Measurements from ENCODE around the gene SYT13. TPM values are rescaled to one million over a fixed set of nuclear protein-coding genes. Genes with fewer than 3 reads are reported as not detected.

The SYT13 gene
- total and polyA plus RNA-seq, 10 of the 15 experiments (the other 5 are each of a cell fraction or from before 2014, with no cell fraction given) = not detected

DNA sequence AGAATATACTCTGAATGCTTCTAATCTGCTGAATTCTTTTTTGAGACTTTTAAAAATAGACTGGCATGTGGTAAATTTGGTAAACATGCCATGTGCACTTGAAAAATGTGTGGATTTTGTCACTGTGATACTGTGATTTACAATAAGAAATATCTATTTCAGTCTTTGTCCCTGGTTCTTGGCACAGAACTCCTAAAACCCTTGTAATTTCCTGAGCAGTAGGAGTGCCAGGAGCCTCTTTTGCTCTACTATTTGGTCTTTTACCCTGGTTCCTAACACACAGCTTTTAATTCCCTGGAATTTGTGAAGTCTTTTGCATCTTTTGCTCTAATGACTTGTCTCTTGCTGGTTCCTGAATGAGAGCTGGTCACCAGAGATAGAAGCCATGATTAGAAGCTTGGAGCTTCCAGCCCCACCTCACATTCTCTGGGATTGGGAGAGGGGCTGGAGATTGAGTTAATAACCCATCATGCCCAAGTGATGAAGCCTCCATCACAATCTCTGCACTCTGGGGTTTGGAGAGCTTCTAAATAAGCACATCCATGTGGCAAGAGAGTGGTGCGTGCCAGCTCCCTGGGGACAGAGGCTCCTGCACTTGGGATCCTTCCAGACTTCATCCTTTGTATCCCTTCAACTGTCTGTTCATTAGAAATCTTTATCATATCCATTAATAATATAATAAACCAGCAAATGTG lies 27.2 kb upstream of the SYT13 start:
- POLR2A ChIA-PET = no interaction called here
- Histone ChIP-seq H3K9me3 (replicated peaks; ENCODE audit: control insufficient read depth, insufficient read depth, low read length) (no peaks in the 10 kb centered on the region), H3K9ac (ENCODE audit: control insufficient read depth, insufficient read depth, low read length) (no peak overlapping the region), H3K4me2 (ENCODE audit: control insufficient read depth, insufficient read depth) (no peak overlapping the region), H3K4me3 (no peak overlapping the region), H3K79me2 (ENCODE audit: control insufficient read depth, insufficient read depth, low read length) (no peaks in the 10 kb centered on the region), H4K20me1 (ENCODE audit: control insufficient read depth, insufficient read depth) (no peaks in the 10 kb centered on the region), H2AFZ (ENCODE audit: control insufficient read depth, low read depth, low read length) (no peak overlapping the region), H3K27ac (ENCODE audit: control insufficient read depth, insufficient read depth) (no peak overlapping the region), H3K27me3 (replicated peaks in 1 of 2; ENCODE audit: control insufficient read depth in 2 of 2, insufficient read depth in 2 of 2, low read length in 1 of 2) (no peaks in the 10 kb centered on the region; a peak in 1 of 4 replicates), H3K36me3 (ENCODE audit: control insufficient read depth in 2 of 2, insufficient read depth in 2 of 2, low read length in 1 of 2) (no peaks in the 10 kb centered on the region), H3K4me1 (ENCODE audit: control insufficient read depth, insufficient read depth, low read length) (no peaks in the 10 kb centered on the region; the same call in 1 of the 2 replicates)
- FAIRE-seq (no peak), ATAC-seq (no peak), DNase-seq (ENCODE audit: low read depth, low spot score) (no peak)
- SMC1A ChIA-PET (ENCODE audit: uncharacterized antibody, unreplicated experiment) = no interaction called here
- in situ Hi-C loops (cut with MboI) (no loop called here), intact Hi-C loops (cut with micrococcal nuclease; ENCODE audit: unreplicated experiment) (no loop called here)
- RAD21 ChIA-PET (ENCODE audit: unreplicated experiment) = no interaction called here
- no TSS peak for BruUV-seq (replicated peaks)
- WGBS (ENCODE audit: insufficient coverage, insufficient replicate concordance, low lambda C conversion rate, missing lambda C conversion rate) = 67% methylated on average over 1 of the region's 1 CpG
- CTCF ChIA-PET = no interaction called here
- TF ChIP-seq NRF1 (conservative IDR thresholded peaks at IDR 0.05; ENCODE audit: low read depth, low read length) (no peak), USF2 (IDR thresholded peaks at IDR 0.05; ENCODE audit: borderline replicate concordance, low read depth, low read length) (no peak), NBN (IDR thresholded peaks at IDR 0.05) (no peak), CEBPB (IDR thresholded peaks at IDR 0.05; ENCODE audit: borderline replicate concordance in 1 of 2, low read depth in 2 of 2, low read length in 2 of 2) (no peak), SMAD5 (IDR thresholded peaks at IDR 0.05; ENCODE audit: low read depth) (no peak), MTA2 (IDR thresholded peaks at IDR 0.05; ENCODE audit: low read depth) (no peak), SIN3A (IDR thresholded peaks at IDR 0.05; ENCODE audit: low read depth, low read length) (no peak), ZBTB33 (IDR thresholded peaks at IDR 0.05) (no peak), CBFB (IDR thresholded peaks at IDR 0.05; ENCODE audit: low read depth) (no peak), USF1 (IDR thresholded peaks at IDR 0.05; ENCODE audit: borderline replicate concordance, extremely low read length, insufficient read depth, low read depth, low read length) (no peak), SMARCA5 (IDR thresholded peaks at IDR 0.05) (no peak), SMAD1 (IDR thresholded peaks at IDR 0.05; ENCODE audit: low read depth, partially characterized antibody) (no peak), BRCA1 (IDR thresholded peaks at IDR 0.05; ENCODE audit: low read depth, low read length) (no peak)
- TF ChIP-seq, protein P1, sequence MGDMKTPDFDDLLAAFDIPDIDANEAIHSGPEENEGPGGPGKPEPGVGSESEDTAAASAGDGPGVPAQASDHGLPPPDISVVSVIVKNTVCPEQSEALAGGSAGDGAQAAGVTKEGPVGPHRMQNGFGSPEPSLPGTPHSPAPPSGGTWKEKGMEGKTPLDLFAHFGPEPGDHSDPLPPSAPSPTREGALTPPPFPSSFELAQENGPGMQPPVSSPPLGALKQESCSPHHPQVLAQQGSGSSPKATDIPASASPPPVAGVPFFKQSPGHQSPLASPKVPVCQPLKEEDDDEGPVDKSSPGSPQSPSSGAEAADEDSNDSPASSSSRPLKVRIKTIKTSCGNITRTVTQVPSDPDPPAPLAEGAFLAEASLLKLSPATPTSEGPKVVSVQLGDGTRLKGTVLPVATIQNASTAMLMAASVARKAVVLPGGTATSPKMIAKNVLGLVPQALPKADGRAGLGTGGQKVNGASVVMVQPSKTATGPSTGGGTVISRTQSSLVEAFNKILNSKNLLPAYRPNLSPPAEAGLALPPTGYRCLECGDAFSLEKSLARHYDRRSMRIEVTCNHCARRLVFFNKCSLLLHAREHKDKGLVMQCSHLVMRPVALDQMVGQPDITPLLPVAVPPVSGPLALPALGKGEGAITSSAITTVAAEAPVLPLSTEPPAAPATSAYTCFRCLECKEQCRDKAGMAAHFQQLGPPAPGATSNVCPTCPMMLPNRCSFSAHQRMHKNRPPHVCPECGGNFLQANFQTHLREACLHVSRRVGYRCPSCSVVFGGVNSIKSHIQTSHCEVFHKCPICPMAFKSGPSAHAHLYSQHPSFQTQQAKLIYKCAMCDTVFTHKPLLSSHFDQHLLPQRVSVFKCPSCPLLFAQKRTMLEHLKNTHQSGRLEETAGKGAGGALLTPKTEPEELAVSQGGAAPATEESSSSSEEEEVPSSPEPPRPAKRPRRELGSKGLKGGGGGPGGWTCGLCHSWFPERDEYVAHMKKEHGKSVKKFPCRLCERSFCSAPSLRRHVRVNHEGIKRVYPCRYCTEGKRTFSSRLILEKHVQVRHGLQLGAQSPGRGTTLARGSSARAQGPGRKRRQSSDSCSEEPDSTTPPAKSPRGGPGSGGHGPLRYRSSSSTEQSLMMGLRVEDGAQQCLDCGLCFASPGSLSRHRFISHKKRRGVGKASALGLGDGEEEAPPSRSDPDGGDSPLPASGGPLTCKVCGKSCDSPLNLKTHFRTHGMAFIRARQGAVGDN (IDR thresholded peaks at IDR 0.05) = no peak

Data from GM12878 (cell line).